Trophoblast cell (in vitro differentiated cells and primary cell): ENCODE measurements around the gene MRPL52.
A peak's percentile ranks its signal among the peaks of the same experiment; 100 is the strongest.
"Not testable (repeated sequence)": the region's sequence is repeated elsewhere in the genome, so short reads cannot be mapped to it uniquely, and the experiment has no call there.

ENCODE experiments used
- DNase-seq, 2 donors: peaks; one replicate each; pipeline ENCODE4 v3.0.0-alpha.2; 2016
- H2AFZ ChIP-seq: 2 replicates; pipeline ENCODE4 v1.6.1; 2013; ENCODE audit warnings: low read length, moderate library complexity, mild to moderate bottlenecking; ENCODE audit not compliant: insufficient read depth, poor library complexity
- H2AK5ac ChIP-seq: 2 replicates; pipeline ENCODE4 v1.6.1; 2013; ENCODE audit warnings: mild to moderate bottlenecking, low read length
- H2BK120ac ChIP-seq: 2 replicates; pipeline ENCODE4 v1.6.1; 2013; ENCODE audit warnings: low read length, mild to moderate bottlenecking, moderate library complexity; ENCODE audit not compliant: insufficient read depth, poor library complexity
- H2BK12ac ChIP-seq: 2 replicates; pipeline ENCODE4 v1.6.1; 2013; ENCODE audit warnings: mild to moderate bottlenecking, low read length, moderate library complexity
- H2BK5ac ChIP-seq: 2 replicates; pipeline ENCODE4 v1.6.1; 2013; ENCODE audit warnings: low read length, low read depth, moderate library complexity, mild to moderate bottlenecking; ENCODE audit not compliant: poor library complexity
- H3K14ac ChIP-seq: 2 replicates; pipeline ENCODE4 v1.6.1; 2013; ENCODE audit warnings: mild to moderate bottlenecking, low read length
- H3K18ac ChIP-seq: 2 replicates; pipeline ENCODE4 v1.6.1; 2013; ENCODE audit warnings: mild to moderate bottlenecking, low read length
- H3K23ac ChIP-seq: 2 replicates; pipeline ENCODE4 v1.6.1; 2013; ENCODE audit warnings: low read length
- H3K27ac ChIP-seq: 2 replicates; pipeline ENCODE4 v1.5.1; 2013; ENCODE audit warnings: low read depth, mild to moderate bottlenecking, inconsistent platforms, low read length, moderate library complexity
- H3K27me3 ChIP-seq: 2 replicates; pipeline ENCODE4 v1.6.1; 2013; ENCODE audit warnings: inconsistent platforms, mild to moderate bottlenecking, low read length, moderate library complexity; ENCODE audit not compliant: insufficient read depth
- H3K36me3 ChIP-seq, 2 experiments: 1 replicate in 1 of 2; 2 replicates in 1 of 2; pipeline ENCODE4 v1.6.1; 2013; ENCODE audit warnings: low read length in 2 of 2, mild to moderate bottlenecking in 2 of 2, moderate library complexity in 1 of 2; ENCODE audit not compliant: insufficient read depth in 2 of 2, control insufficient read depth in 1 of 2
- H3K4ac ChIP-seq: 2 replicates; pipeline ENCODE4 v1.6.1; 2013; ENCODE audit warnings: low read depth, mild to moderate bottlenecking, low read length, moderate library complexity
- H3K4me1 ChIP-seq, 2 experiments: 1 replicate in 1 of 2; 2 replicates in 1 of 2; pipeline ENCODE4 v1.6.1; 2013; ENCODE audit warnings: low read length in 2 of 2, mild to moderate bottlenecking in 2 of 2, moderate library complexity in 1 of 2; ENCODE audit not compliant: insufficient read depth in 2 of 2, control insufficient read depth in 1 of 2
- H3K4me2 ChIP-seq: 2 replicates; pipeline ENCODE4 v1.6.1; 2013; ENCODE audit warnings: inconsistent platforms, mild to moderate bottlenecking, low read length, moderate library complexity
- H3K4me3 ChIP-seq: 2 replicates; pipeline ENCODE4 v1.5.1; 2013; ENCODE audit warnings: mild to moderate bottlenecking, low read depth, low read length, inconsistent platforms
- H3K79me1 ChIP-seq: one replicate; pipeline ENCODE4 v1.6.1; 2013; ENCODE audit warnings: low read length
- H3K79me2 ChIP-seq: 2 replicates; pipeline ENCODE4 v1.6.1; 2013; ENCODE audit warnings: low read length, mild to moderate bottlenecking; ENCODE audit not compliant: control insufficient read depth, insufficient read depth, poor library complexity
- H3K9ac ChIP-seq: 2 replicates; pipeline ENCODE4 v1.6.1; 2013; ENCODE audit warnings: mild to moderate bottlenecking, low read length
- H3K9me3 ChIP-seq: 2 replicates; pipeline ENCODE4 v1.6.1; 2013; ENCODE audit warnings: low read depth, mild to moderate bottlenecking, control low read depth, inconsistent platforms, low read length; ENCODE audit not compliant: insufficient read depth
- H4K12ac ChIP-seq: 2 replicates; pipeline ENCODE4 v1.6.1; 2013; ENCODE audit warnings: low read depth, mild to moderate bottlenecking, low read length, moderate library complexity
- H4K8ac ChIP-seq: 2 replicates; pipeline ENCODE4 v1.6.1; 2013; ENCODE audit warnings: low read depth, mild to moderate bottlenecking, low read length, moderate library complexity
- H4K91ac ChIP-seq: one replicate; pipeline ENCODE4 v1.6.1; 2013; ENCODE audit warnings: low read depth, mild to moderate bottlenecking, low read length, moderate library complexity
- WGBS: extraction: QIAGEN DNeasy Blood & Tissue Kit; methylation state at CpG from one replicate; pipeline ENCODE4 v1.1.7; 2013; ENCODE audit warnings: missing lambda C conversion rate; ENCODE audit not compliant: insufficient read length, insufficient coverage; ENCODE audit errors: extremely low coverage; 5-methylcytosine and 5-hydroxymethylcytosine counted together

The MRPL52 gene

GRCh38 chr14:22803687-22803974 is 26.1 kb upstream of the MRPL52 start:
- Histone ChIP-seq H2BK12ac (no peak overlapping the region), H3K9ac (no peak overlapping the region), H3K9me3 (peaks cover 3% of the 10 kb centered on the region), H4K8ac (no peak overlapping the region), H3K4me3 (no peak overlapping the region), H3K14ac (no peak overlapping the region), H3K4me1 (peaks cover 5 to 17% of the 10 kb centered on the region in 2 experiments), H2BK5ac (no peak overlapping the region), H3K27ac (no peak overlapping the region), H2BK120ac (no peak overlapping the region), H3K79me1 (peaks cover 11% of the 10 kb centered on the region), H2AFZ (no peak overlapping the region), H4K91ac (no peak overlapping the region), H4K12ac (no peak overlapping the region), H3K18ac (no peak overlapping the region), H3K36me3 (no peaks in the 10 kb centered on the region), H3K4me2 (no peak overlapping the region), H3K4ac (no peak overlapping the region), H2AK5ac (no peak overlapping the region), H3K23ac (no peak overlapping the region), H3K27me3 (no peaks in the 10 kb centered on the region), H3K79me2 (peaks cover 2% of the 10 kb centered on the region)
- no peak for DNase-seq
- WGBS, result no CpG with 5 or more reads among the region's 3 CpGs

DNA sequence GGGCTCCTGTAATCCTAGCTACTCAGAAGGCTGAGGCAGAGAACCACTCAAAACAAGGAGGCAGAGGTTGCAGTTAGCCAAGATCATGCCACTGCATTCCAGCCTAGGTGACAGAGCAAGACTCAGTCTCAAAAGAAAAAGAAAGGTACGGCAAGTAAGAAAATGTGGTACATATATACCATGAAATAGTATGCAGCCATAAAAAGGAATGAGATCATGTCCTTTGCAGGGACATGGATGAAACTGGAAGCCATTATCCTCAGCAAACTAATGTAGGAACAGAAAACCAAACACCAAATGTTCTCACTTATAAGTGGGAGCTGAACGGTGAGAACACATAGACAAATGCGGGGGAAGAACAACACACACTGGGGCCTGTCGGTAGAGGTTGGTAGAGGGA is 24.5 kb upstream of the MRPL52 start:
- not testable (repeated sequence) for H2BK5ac ChIP-seq, H3K4me3 ChIP-seq, H2AK5ac ChIP-seq, H3K36me3 ChIP-seq, H2BK12ac ChIP-seq, H3K27ac ChIP-seq, H3K79me2 ChIP-seq, H3K9me3 ChIP-seq, H2AFZ ChIP-seq, H4K91ac ChIP-seq, H4K8ac ChIP-seq, H2BK120ac ChIP-seq, H3K18ac ChIP-seq, H3K27me3 ChIP-seq, H3K4me2 ChIP-seq, H3K9ac ChIP-seq, H3K14ac ChIP-seq, H3K4ac ChIP-seq, DNase-seq, H4K12ac ChIP-seq, H3K23ac ChIP-seq
- H3K79me1 ChIP-seq, result peaks cover 11% of the 10 kb centered on the region
- no CpG with 5 or more reads among the region's 4 CpGs for WGBS
- peaks cover 3 to 15% of the 10 kb centered on the region in 2 experiments for H3K4me1 ChIP-seq

DNA sequence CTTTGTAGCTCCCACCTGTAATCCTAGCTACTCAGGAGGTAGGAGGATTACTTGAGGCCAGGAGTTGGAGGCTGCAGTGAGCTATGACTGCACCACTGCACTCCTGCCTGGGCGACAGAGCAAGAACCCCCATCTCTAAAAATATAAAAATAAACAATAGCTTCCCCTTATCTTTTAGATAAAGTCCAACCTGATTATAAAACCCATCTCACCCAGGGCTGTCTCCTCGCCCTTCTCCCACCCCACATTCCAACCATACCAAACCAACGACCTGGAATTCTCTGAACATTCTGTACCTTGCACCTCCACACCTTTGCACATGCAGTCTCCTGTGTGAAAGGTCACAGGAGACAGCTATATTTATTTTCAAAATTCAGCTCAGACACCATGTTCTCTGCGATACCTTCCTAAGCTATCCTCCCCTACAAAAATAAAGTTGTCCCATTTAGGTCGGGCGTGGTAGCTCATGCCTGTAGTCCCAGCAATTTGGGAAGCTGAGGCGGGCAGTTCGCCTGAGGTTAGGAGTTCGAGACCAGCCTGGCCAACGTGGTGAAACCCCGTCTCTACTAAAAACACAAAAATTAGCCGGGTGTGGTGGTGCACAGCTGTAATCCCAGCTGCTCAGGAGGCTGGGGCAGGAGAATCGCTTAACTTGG is 22.1 kb upstream of the MRPL52 start:
- H3K4ac ChIP-seq, result peak overlapping the region; percentile 37
- peaks cover 3 to 15% of the 10 kb centered on the region in 2 experiments for H3K4me1 ChIP-seq
- no peak for DNase-seq
- H2AFZ ChIP-seq, result no peak overlapping the region
- no peak overlapping the region for H3K4me3 ChIP-seq
- peak overlapping the region; percentile 71 for H2BK120ac ChIP-seq
- H3K14ac ChIP-seq, result peak overlapping the region; percentile 7
- peaks cover 11% of the 10 kb centered on the region for H3K79me1 ChIP-seq
- H3K18ac ChIP-seq, result no peak overlapping the region
- no peak overlapping the region for H4K12ac ChIP-seq
- peaks cover 1% of the 10 kb centered on the region for H3K9me3 ChIP-seq
- H3K36me3 ChIP-seq, result no peaks in the 10 kb centered on the region
- H3K79me2 ChIP-seq, result peaks cover 2% of the 10 kb centered on the region
- H2BK12ac ChIP-seq, result peak overlapping the region; percentile 91
- peak overlapping the region; percentile 66 for H4K91ac ChIP-seq
- H2BK5ac ChIP-seq, result peak overlapping the region; percentile 86
- H4K8ac ChIP-seq, result peak overlapping the region; percentile 43
- no peak overlapping the region for H2AK5ac ChIP-seq
- peak overlapping the region; percentile 68 for H3K27ac ChIP-seq
- no peak overlapping the region for H3K23ac ChIP-seq
- no CpG with 5 or more reads among the region's 13 CpGs for WGBS
- no peak overlapping the region for H3K9ac ChIP-seq
- H3K4me2 ChIP-seq, result peak overlapping the region; percentile 6
- H3K27me3 ChIP-seq, result no peaks in the 10 kb centered on the region

DNA sequence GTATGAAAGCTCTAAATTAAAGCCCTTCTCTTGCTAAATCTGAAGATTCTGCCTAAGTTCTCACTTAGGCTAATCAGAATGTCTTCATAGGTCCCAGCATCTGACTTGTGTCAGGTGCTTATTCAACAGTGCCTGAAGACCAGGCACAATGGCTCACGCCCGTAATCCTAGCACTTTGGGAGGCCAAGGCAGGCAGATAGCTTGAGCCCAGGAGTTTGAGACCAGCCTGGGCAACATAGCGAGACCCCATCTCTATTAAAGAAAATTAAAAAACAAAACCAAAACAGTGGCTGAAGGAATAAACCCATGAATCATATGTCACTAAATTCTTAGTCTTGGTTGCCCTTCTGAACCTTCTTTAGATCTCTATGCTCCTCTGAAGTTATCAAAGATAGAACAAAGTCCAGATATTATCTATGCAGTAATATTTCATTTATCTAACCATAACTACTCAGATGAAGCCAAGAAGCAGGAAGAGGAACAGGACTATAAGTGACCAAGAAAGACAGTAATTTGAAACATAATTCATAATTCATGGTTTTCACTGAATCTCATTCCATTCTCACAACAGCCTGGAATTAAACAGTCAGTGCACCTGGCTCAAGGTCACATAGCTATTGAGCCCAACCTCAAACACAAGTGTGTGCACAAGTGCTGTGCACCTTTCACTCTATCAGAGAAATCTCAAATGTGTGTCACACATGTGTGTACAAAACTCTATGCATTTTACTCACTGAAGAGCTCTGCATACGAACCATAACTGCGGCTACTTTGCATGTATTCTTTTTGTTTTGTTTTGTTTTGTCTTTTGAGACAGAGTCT is 21.1 kb upstream of the MRPL52 start:
- Histone ChIP-seq H3K79me2 (peaks cover 2% of the 10 kb centered on the region), H3K79me1 (peaks cover 11% of the 10 kb centered on the region), H3K23ac (no peak overlapping the region), H3K18ac (no peak overlapping the region), H2AK5ac (no peak overlapping the region), H2BK120ac (no peak overlapping the region), H3K27me3 (no peaks in the 10 kb centered on the region), H3K14ac (no peak overlapping the region), H2AFZ (no peak overlapping the region), H3K27ac (no peak overlapping the region), H4K12ac (no peak overlapping the region), H3K4me1 (peaks cover 3 to 15% of the 10 kb centered on the region in 2 experiments), H3K36me3 (no peaks in the 10 kb centered on the region), H3K4me2 (no peak overlapping the region), H2BK5ac (no peak overlapping the region), H4K8ac (no peak overlapping the region), H4K91ac (peak overlapping the region; percentile 21), H2BK12ac (no peak overlapping the region), H3K4ac (no peak overlapping the region), H3K9me3 (peaks cover 1% of the 10 kb centered on the region), H3K9ac (no peak overlapping the region), H3K4me3 (no peak overlapping the region)
- no CpG with 5 or more reads among the region's 5 CpGs for WGBS
- DNase-seq, result no peak
